ENCODE data around the gene ELMO3. TPM values are rescaled to one million over a fixed set of nuclear protein-coding genes. Genes with fewer than 3 reads are reported as not detected.

The ELMO3 gene
- total RNA-seq, 2 donors from 2014 or later = 3.0 to 3.1 TPM

- Mint-ChIP-seq H3K4me1 (ENCODE audit: low read depth) (peaks cover 39% of the 10 kb centered on the region), H3K36me3 (ENCODE audit: insufficient read depth in 2 of 2) (peaks cover 2 to 11% of the 10 kb centered on the region in 2 donors), H3K27me3 (ENCODE audit: low read depth) (peaks cover 8% of the 10 kb centered on the region), H3K4me3 (peak within 1 kb of the TSS in 1 of 2 donors; percentile 91), H3K27ac (no peak within 1 kb of the TSS), H3K9me3 (no peaks in the 10 kb centered on the region)
- DNase-seq (no peak), ATAC-seq (replicated peaks in 1 of 2) (no peak)
Measured at GRCh38 chr16:67190041-67190440, 8.9 kb upstream of the ELMO3 start, which contains the start of gene EXOC3L1. EXOC3L1 (minus strand) TSS chr16:67190136; CDS start chr16:67189676, 460 bp downstream.

- H3K4me3 Mint-ChIP-seq = peak overlapping the region; percentile 79 to 91
- H3K36me3 Mint-ChIP-seq (ENCODE audit: insufficient read depth in 2 of 2) = peaks cover 2 to 12% of the 10 kb centered on the region in 2 donors
- no peak for DNase-seq
- ATAC-seq (replicated peaks in 1 of 2) = no peak
- H3K4me1 Mint-ChIP-seq (ENCODE audit: low read depth) = peaks cover 37% of the 10 kb centered on the region
- no peaks in the 10 kb centered on the region for H3K9me3 Mint-ChIP-seq
- peak overlapping the region; percentile 82 for H3K27ac Mint-ChIP-seq
- H3K27me3 Mint-ChIP-seq (ENCODE audit: low read depth) = peaks cover 2% of the 10 kb centered on the region
Measured at GRCh38 chr16:67190448-67191399, 8.2 kb upstream of the ELMO3 start.

GRCh38 chr16:67191411-67191994 lies 7.4 kb upstream of the ELMO3 start:
- H3K4me1 Mint-ChIP-seq (ENCODE audit: low read depth) = peaks cover 40% of the 10 kb centered on the region
- DNase-seq (no peak), ATAC-seq (replicated peaks in 1 of 2) (peak; percentile 21 to 44)
- H3K27ac Mint-ChIP-seq = peak overlapping the region; percentile 82
- no peaks in the 10 kb centered on the region for H3K27me3 Mint-ChIP-seq (ENCODE audit: low read depth)
- H3K36me3 Mint-ChIP-seq (ENCODE audit: insufficient read depth in 2 of 2) = peaks cover 5 to 17% of the 10 kb centered on the region in 2 donors
- no peaks in the 10 kb centered on the region for H3K9me3 Mint-ChIP-seq
- peak overlapping the region; percentile 79 to 91 for H3K4me3 Mint-ChIP-seq

- Mint-ChIP-seq H3K27me3 (ENCODE audit: low read depth) (no peaks in the 10 kb centered on the region), H3K36me3 (ENCODE audit: insufficient read depth in 2 of 2) (peaks cover 8 to 23% of the 10 kb centered on the region in 2 donors), H3K4me3 (peak within 1 kb of the TSS; percentile 79 to 91), H3K27ac (peak within 1 kb of the TSS; percentile 82), H3K4me1 (ENCODE audit: low read depth) (peaks cover 46% of the 10 kb centered on the region), H3K9me3 (no peaks in the 10 kb centered on the region)
- peak; percentile 93 for DNase-seq
- peak; percentile 99 for ATAC-seq (replicated peaks in 1 of 2)
Measured at GRCh38 chr16:67191995-67192681, 6.8 kb upstream of the ELMO3 start, which contains the start of gene E2F4. E2F4 (plus strand) TSS chr16:67192155; CDS start chr16:67192228, 73 bp downstream.

- Mint-ChIP-seq H3K4me3 (peak overlapping the region; percentile 79 to 91), H3K27ac (peak overlapping the region; percentile 56), H3K36me3 (ENCODE audit: insufficient read depth in 2 of 2) (peaks cover 8 to 23% of the 10 kb centered on the region in 2 donors), H3K27me3 (ENCODE audit: low read depth) (no peaks in the 10 kb centered on the region), H3K4me1 (ENCODE audit: low read depth) (peaks cover 47% of the 10 kb centered on the region), H3K9me3 (no peaks in the 10 kb centered on the region)
- no peak for ATAC-seq (replicated peaks in 1 of 2)
- no peak for DNase-seq
Measured at GRCh38 chr16:67192781-67193361, 6.1 kb upstream of the ELMO3 start.

GRCh38 chr16:67193536-67193935 lies 5.4 kb upstream of the ELMO3 start:
- Mint-ChIP-seq H3K9me3 (no peaks in the 10 kb centered on the region), H3K4me1 (ENCODE audit: low read depth) (peaks cover 50% of the 10 kb centered on the region), H3K4me3 (peak overlapping the region; percentile 79 to 91), H3K27ac (peak overlapping the region; percentile 47), H3K27me3 (ENCODE audit: low read depth) (no peaks in the 10 kb centered on the region), H3K36me3 (ENCODE audit: insufficient read depth in 2 of 2) (peaks cover 8 to 24% of the 10 kb centered on the region in 2 donors)
- DNase-seq (no peak), ATAC-seq (replicated peaks in 1 of 2) (no peak)

GRCh38 chr16:67194260-67194659 lies 4.7 kb upstream of the ELMO3 start:
- Mint-ChIP-seq H3K4me1 (ENCODE audit: low read depth) (peaks cover 50% of the 10 kb centered on the region), H3K27ac (peak overlapping the region; percentile 47), H3K36me3 (ENCODE audit: insufficient read depth in 2 of 2) (peaks cover 8 to 25% of the 10 kb centered on the region in 2 donors)

GRCh38 chr16:67195676-67196075 lies 3.3 kb upstream of the ELMO3 start:
- Mint-ChIP-seq H3K36me3 (ENCODE audit: insufficient read depth in 2 of 2) (peaks cover 8 to 26% of the 10 kb centered on the region in 2 donors), H3K27ac (peak overlapping the region; percentile 76), H3K4me1 (ENCODE audit: low read depth) (peaks cover 50% of the 10 kb centered on the region), H3K9me3 (no peaks in the 10 kb centered on the region), H3K4me3 (no peak overlapping the region), H3K27me3 (ENCODE audit: low read depth) (no peaks in the 10 kb centered on the region)
- ATAC-seq (replicated peaks in 1 of 2) = no peak
- no peak for DNase-seq

More at GRCh38 chr16:67194260-67194659, 4.7 kb upstream of the ELMO3 start:
- no peaks in the 10 kb centered on the region for H3K9me3 Mint-ChIP-seq
- H3K27me3 Mint-ChIP-seq (ENCODE audit: low read depth) = no peaks in the 10 kb centered on the region
- ATAC-seq (replicated peaks in 1 of 2) (no peak), DNase-seq (no peak)
- peak overlapping the region; percentile 79 to 91 for H3K4me3 Mint-ChIP-seq

- H3K4me1 Mint-ChIP-seq (ENCODE audit: low read depth) = peaks cover 40% of the 10 kb centered on the region
- H3K27ac Mint-ChIP-seq = no peak overlapping the region
- H3K4me3 Mint-ChIP-seq = no peak overlapping the region
- no peaks in the 10 kb centered on the region for H3K9me3 Mint-ChIP-seq
- H3K36me3 Mint-ChIP-seq (ENCODE audit: insufficient read depth in 2 of 2) = peaks cover 8 to 26% of the 10 kb centered on the region in 2 donors
- no peaks in the 10 kb centered on the region for H3K27me3 Mint-ChIP-seq (ENCODE audit: low read depth)
- no peak for ATAC-seq (replicated peaks in 1 of 2)
- DNase-seq = no peak
Measured at GRCh38 chr16:67196881-67197280, 2.0 kb upstream of the ELMO3 start.

GRCh38 chr16:67197704-67198103 lies 1.2 kb upstream of the ELMO3 start:
- Mint-ChIP-seq H3K4me1 (ENCODE audit: low read depth) (peaks cover 36% of the 10 kb centered on the region), H3K27me3 (ENCODE audit: low read depth) (no peaks in the 10 kb centered on the region), H3K4me3 (no peak overlapping the region), H3K36me3 (ENCODE audit: insufficient read depth in 2 of 2) (peaks cover 8 to 25% of the 10 kb centered on the region in 2 donors), H3K9me3 (no peaks in the 10 kb centered on the region), H3K27ac (no peak overlapping the region)
- DNase-seq (no peak), ATAC-seq (replicated peaks in 1 of 2) (no peak)

- ATAC-seq (replicated peaks in 1 of 2) = peak; percentile 30 to 39
- Mint-ChIP-seq H3K9me3 (no peaks in the 10 kb centered on the region), H3K27ac (no peak overlapping the region), H3K4me3 (no peak overlapping the region), H3K36me3 (ENCODE audit: insufficient read depth in 2 of 2) (peaks cover 8 to 25% of the 10 kb centered on the region in 2 donors), H3K4me1 (ENCODE audit: low read depth) (peaks cover 30% of the 10 kb centered on the region), H3K27me3 (ENCODE audit: low read depth) (no peaks in the 10 kb centered on the region)
- DNase-seq = no peak
Measured at GRCh38 chr16:67198238-67198734, 645 bp upstream of the ELMO3 start.

GRCh38 chr16:67199808-67200198 lies 872 bp downstream of the ELMO3 start:
- DNase-seq = no peak
- Mint-ChIP-seq H3K36me3 (ENCODE audit: insufficient read depth in 2 of 2) (peaks cover 6 to 20% of the 10 kb centered on the region in 2 donors), H3K9me3 (no peaks in the 10 kb centered on the region), H3K27ac (no peak overlapping the region), H3K27me3 (ENCODE audit: low read depth) (no peaks in the 10 kb centered on the region), H3K4me1 (ENCODE audit: low read depth) (peaks cover 20% of the 10 kb centered on the region), H3K4me3 (no peak overlapping the region)
- no peak for ATAC-seq (replicated peaks in 1 of 2)

Data from activated T-cell treated with anti-CD3 and anti-CD28 coated beads, Interleukin-2, amount 50 U/mL, for 72 hours (primary cell).